Measurements from ENCODE around the gene PTPRK. TPM values are rescaled to one million over a fixed set of nuclear protein-coding genes. Genes with fewer than 3 reads are reported as not detected.

The PTPRK gene
- total and polyA plus RNA-seq, 2 of the 13 experiments (the other 11 are each of a cell fraction or from before 2014, with no cell fraction given) = 43.6 to 98.3 TPM

GRCh38 chr6:128199461-128199860, 320.9 kb downstream of the PTPRK start (continued):
- no peak for TF ChIP-seq HNF1A (IDR thresholded peaks at IDR 0.05; ENCODE audit: low read depth)
- TF ChIP-seq HNF1A (CRISPR knock-in tag; IDR thresholded peaks at IDR 0.05; ENCODE audit: borderline replicate concordance) = no peak
- TF ChIP-seq SIN3A (IDR thresholded peaks at IDR 0.05; ENCODE audit: borderline replicate concordance, low read depth, low read length) = no peak
- TF ChIP-seq ZNF552 (CRISPR knock-in tag; IDR thresholded peaks at IDR 0.05; ENCODE audit: borderline replicate concordance) = no peak
- TF ChIP-seq NR0B2 (CRISPR knock-in tag; IDR thresholded peaks at IDR 0.05) = no peak
- no peak for TF ChIP-seq ZBTB25 (CRISPR knock-in tag; IDR thresholded peaks at IDR 0.05)
- no peak for TF ChIP-seq KLF12 (CRISPR knock-in tag; IDR thresholded peaks at IDR 0.05; ENCODE audit: borderline replicate concordance)
- peak; percentile 57 for TF ChIP-seq PCBP2 (optimal IDR thresholded peaks at IDR 0.05; ENCODE audit: low read depth, low read length, poor library complexity, severe bottlenecking)
- no peak for TF ChIP-seq KLF11 (CRISPR knock-in tag; IDR thresholded peaks at IDR 0.05)
- TF ChIP-seq ZZZ3 (CRISPR knock-in tag; IDR thresholded peaks at IDR 0.05; ENCODE audit: borderline replicate concordance) = no peak

All from HepG2 (cell line).